Coronary artery (tissue), 2 donors: ENCODE data around the gene EML1.

Source experiments
- DNase-seq: peaks from one replicate; pipeline ENCODE4 v3.0.0-alpha.2; 2017; ENCODE audit warnings: low spot score
- H3K27ac ChIP-seq, 2 donors: fragments of 200-600 bp; sonication (generic); one replicate each; pipeline ENCODE4 v1.5.1; 2016 to 2019
- H3K4me3 ChIP-seq: fragments of 200-600 bp; sonication (generic); 2 replicates; pipeline ENCODE4 v1.5.1; 2016; ENCODE audit warnings: mild to moderate bottlenecking, moderate library complexity
- CTCF ChIP-seq: fragments of 200-600 bp; sonication (generic); IDR thresholded peaks from one replicate; pipeline ENCODE4 v1.5.1; 2019; ENCODE audit warnings: antibody characterized with exemption

The EML1 gene

GRCh38 chr14:99793213-99794150 lies at the start of gene EML1:
Gene EML1 (plus strand): TSS chr14:99793413. CDS start chr14:99793477, 64 bp downstream.
- TF ChIP-seq CTCF, result no peak
- Histone ChIP-seq H3K27ac (peak within 1 kb of the TSS; percentile 82 to 93), H3K4me3 (peak within 1 kb of the TSS; percentile 82)
- peak; percentile 84 for DNase-seq

- Histone ChIP-seq H3K4me3 (no peak overlapping the region), H3K27ac (peak overlapping the region in 1 of 2 donors; percentile 63)
- no peak for DNase-seq
- no peak for TF ChIP-seq CTCF
Observed at GRCh38 chr14:99744199-99744872, 48.9 kb upstream of the EML1 start.

- no peak for TF ChIP-seq CTCF
- Histone ChIP-seq H3K4me3 (no peak overlapping the region), H3K27ac (peak overlapping the region; percentile 63 to 82)
- DNase-seq, result no peak
Observed at GRCh38 chr14:99744873-99745224, 48.4 kb upstream of the EML1 start.

- DNase-seq, result no peak
- H3K27ac ChIP-seq, result peak overlapping the region; percentile 63 to 82
- peak overlapping the region; percentile 47 for H3K4me3 ChIP-seq
Observed at GRCh38 chr14:99745307-99745951, 47.8 kb upstream of the EML1 start.

GRCh38 chr14:99747167-99747566 lies 46.0 kb upstream of the EML1 start:
- TF ChIP-seq CTCF, result no peak
- peak overlapping the region in 1 of 2 donors; percentile 15 for H3K27ac ChIP-seq
- no peak for DNase-seq
- H3K4me3 ChIP-seq, result no peak overlapping the region

More at GRCh38 chr14:99745307-99745951, 47.8 kb upstream of the EML1 start:
- no peak for TF ChIP-seq CTCF

GRCh38 chr14:99747582-99748330 lies 45.5 kb upstream of the EML1 start:
- peak overlapping the region in 1 of 2 donors; percentile 15 for H3K27ac ChIP-seq
- no peak overlapping the region for H3K4me3 ChIP-seq
- no peak for DNase-seq
- TF ChIP-seq CTCF, result no peak
